Retina (tissue), 1 donor: ENCODE measurements around the gene TCF7L1.
A peak's percentile ranks its signal among the peaks of the same experiment; 100 is the strongest.
"Not testable (repeated sequence)": the region's sequence is repeated elsewhere in the genome, so short reads cannot be mapped to it uniquely, and the experiment has no call there.

Experiments used
- DNase-seq: peaks from one replicate; pipeline ENCODE4 v3.0.0-alpha.2; 2016

Gene TCF7L1

DNA sequence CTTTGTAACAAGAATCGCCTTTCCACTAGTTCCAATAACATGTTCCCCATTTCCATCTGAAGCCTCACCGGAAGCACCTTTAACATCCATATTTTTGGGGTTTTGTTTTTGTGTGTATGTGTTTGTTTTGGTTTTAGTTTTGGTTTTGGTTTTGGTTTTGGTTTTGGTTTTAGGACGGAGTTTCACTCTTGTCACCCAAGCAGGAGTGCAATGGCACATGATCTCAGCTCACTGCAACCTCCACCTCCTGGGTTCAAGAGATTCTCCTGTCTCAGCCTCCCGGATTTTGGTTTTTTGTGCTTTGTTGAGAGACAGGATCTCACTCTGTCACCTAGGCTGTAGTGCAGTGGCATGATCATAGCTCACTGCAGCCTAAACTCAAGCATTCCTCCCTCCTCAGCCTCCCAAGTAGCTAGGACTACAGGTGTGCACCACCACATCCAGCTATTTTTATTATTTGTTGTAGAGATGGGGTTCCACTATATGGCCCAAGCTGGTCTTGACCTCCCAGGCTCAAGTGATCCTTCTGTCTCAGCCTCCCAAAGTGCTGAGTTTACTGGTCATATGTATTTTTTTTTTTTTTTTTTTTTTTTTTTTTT is 158.3 kb downstream of the TCF7L1 start:
- no peak for DNase-seq

DNA sequence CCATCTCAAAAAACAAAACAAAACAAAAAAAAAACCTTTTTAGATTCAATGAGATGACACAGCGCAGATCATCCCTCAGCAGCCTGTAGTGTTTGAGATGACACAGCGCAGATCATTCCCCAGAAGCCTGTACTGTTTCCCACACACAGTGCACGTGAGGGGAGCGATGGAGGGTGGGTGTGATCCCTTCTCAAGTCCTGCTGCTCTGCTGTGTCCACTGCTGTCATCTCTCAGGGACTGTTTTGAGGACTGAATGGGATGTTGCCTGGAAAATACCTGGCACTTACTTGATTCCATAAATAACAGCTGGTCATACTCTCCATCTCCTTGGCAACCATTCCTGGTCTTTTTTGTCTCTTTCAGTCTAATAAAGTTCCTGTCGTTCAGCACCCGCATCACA is 168.9 kb downstream of the TCF7L1 start:
- DNase-seq, result no peak

DNA sequence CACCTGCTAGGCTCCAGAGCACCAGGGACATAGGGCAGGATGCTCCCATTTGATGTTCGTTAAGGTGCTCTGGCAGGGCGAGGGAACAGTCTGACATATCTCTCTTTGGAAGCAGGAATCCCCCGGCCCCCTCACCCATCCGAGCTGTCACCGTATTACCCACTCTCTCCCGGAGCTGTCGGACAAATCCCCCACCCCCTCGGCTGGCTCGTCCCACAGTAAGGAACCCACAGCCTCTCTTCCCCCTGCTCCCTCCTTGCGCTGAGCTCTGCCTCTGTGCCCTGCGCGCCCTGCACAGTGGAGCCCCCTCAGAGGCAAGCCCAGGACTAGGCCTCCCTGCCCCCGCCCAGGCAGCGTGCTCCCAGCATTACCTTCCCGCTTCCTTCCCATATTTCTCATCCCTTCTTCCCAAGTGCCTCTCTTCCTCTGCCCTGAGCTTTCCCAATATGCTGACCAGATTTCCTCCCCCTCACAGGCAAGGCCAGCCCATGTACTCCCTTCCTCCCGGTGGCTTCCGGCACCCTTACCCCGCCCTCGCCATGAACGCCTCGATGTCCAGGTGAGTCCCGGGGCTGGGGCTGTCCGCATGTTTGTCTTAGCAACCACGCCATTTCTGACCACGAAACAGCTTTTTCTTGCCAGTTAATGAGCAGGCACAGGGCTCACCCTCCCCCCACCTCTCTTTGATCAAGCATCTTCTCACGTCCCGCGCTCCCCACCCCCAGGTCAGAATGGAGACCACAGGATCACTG is 170.8 kb downstream of the TCF7L1 start:
- DNase-seq, result no peak

DNA sequence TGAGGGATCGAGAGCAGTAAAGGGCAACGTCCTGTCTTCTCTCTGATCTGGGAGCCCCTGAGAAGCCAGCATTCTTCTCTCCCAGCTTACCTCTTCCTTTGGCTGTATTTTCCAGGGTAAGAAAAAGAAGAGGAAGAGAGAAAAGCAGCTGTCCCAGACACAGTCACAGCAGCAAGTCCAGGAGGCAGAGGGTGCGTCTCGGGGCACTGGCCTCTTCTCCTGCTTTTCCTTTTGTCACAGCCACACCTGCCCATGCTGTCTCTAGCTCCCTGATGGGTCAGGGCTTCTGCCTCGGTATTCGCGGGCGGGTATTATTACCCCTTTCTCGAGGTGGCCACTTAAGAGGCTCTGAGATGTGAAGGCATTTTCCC is 174.3 kb downstream of the TCF7L1 start:
- no peak for DNase-seq

DNA sequence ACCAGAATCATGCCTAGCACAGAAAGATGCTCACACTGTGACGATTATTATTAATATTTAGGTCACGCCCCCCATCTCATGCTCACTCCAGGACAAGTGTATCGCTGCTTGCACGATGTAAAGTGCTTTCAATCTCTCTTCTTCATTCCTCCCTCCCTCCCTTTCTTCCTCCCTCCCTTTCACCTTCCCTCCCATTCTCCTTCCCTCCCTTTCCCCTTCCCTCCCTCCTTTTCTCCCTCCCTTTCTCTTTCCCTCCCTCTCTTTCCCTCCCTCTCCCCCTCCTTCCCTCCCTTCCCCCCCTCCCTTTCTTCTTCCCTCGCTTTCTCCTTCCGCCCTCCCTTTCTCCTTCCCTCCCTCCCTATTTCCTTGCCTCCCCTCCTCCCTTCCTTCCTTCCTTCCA is 175.0 kb downstream of the TCF7L1 start:
- no peak for DNase-seq

DNA sequence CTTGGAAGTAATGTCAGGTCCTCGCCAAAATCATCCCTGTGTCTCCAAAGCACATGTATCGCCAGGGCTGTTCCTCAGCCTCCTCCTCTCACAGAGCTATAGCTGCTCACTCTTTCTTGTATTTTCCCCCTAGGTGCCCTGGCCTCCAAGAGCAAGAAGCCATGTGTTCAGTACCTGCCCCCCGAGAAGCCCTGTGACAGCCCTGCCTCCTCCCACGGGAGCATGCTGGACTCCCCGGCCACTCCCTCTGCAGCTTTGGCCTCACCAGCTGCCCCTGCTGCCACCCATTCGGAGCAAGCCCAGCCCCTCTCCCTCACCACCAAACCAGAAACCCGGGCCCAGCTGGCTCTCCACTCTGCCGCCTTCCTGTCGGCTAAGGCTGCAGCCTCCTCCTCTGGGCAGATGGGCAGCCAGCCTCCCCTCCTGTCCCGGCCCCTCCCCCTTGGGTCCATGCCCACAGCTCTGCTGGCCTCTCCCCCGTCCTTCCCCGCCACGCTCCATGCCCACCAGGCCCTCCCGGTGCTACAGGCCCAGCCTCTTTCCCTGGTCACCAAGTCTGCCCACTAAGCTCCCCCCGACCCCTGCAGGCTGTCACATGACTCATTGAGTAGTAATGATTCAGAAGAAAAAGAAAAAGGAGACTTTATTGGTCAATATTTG is 175.8 kb downstream of the TCF7L1 start:
- DNase-seq, result peak; percentile 60

DNA sequence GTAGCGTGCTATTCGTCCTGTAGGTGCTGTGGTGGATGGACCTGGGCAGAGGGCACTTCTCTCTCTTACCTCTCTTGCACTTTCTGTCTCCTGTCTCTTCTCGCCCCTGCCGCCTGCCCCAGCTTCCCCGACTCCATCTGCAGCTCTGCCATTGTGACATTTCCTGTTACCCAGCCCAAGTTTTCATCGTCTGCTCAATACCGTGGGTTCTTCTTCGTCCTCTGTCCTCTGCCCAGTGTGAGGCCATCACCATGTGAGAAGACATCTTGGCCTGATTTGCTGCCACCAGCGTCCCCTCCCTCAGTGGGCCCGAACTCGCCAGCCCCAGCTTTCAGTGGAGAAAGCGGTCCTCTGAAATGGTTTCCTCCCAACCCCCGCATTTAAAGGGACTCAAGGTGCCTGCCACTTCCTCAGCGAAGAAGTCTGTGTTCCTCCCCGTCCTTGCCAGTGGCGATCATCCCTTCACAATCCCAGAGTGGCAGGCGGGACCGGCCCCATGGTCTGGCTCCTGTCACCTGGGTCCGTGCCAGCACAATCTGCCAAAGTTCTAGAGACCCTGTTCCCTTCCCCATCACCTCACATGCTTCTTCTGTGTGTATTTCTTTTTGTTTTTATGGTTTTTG is 176.6 kb downstream of the TCF7L1 start:
- no peak for DNase-seq

DNA sequence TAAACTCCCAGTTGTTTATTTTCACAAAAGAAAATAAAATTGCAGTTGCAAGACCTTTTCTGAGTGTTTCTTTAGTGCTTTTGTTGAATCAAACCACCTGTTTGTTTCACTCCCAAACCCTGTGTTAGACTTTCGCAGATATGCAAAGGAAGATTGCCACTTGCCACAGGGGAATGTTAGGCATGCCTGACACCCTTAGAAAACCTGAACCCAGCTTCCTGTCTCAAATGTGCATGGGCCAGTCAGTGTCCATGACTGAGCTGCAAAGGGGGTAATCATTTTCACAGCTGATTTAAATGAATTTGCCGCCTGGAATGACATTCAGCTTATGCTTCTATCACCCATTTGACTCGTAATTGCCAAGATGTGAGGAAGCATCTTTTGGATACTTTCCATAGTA is 177.1 kb downstream of the TCF7L1 start:
- no peak for DNase-seq

DNA sequence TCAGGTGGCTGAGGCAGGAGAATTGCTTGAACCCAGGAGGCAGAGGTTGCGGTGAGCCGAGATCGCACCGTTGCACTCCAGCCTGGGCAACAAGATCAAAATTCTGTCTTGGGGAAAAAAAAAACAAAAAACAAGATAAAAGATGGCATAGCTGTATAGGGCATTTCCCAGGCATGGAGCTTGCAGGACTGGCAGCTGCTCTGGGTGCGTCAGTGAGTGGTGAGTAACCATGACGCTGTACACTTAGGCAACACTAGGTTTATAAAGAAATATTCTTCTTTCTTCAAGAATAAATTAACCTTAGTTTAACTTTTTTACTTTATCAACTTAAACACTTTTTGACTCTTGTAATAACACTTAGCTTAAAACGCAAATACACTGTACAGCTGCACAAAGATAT is 179.2 kb downstream of the TCF7L1 start:
- no peak for DNase-seq

DNA sequence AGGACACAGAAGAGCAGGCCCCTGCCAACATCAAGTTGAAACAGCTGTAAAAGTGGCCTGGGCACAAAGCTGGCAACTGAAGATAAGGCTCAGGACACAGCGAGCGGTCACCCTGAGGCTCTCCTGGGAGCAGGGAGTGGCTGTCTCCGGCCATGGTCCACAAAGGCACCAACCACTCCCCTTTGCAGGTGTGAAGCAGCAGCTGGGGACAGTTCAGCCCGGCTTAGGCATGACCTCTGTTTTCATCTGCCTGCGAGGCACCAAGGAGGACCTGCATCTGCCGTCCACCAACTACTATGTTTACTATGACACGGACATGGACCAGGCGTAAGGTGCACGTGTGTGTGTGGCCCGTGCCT is 181.7 kb downstream of the TCF7L1 start:
- DNase-seq, result no peak

DNA sequence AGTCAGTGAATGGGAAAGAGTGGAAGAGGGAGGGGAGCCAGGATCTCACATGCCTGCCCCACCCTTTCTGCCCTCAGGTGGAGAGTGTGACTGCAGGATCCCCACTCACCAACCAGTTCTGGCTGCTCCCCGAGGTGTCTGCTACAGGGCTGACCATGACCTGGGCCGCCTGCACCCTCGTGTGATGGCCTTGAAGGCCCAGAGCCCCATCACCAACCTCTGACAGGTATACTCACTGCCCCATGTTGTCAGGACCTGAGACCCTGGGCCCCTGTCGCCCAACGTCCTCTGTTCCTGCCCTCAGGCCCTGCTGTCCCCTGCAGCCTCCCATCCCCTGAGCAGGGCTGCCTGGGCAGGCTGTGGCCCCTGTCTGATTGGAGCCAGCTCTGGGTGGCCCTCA is 182.7 kb downstream of the TCF7L1 start:
- DNase-seq, result not testable (repeated sequence)

DNA sequence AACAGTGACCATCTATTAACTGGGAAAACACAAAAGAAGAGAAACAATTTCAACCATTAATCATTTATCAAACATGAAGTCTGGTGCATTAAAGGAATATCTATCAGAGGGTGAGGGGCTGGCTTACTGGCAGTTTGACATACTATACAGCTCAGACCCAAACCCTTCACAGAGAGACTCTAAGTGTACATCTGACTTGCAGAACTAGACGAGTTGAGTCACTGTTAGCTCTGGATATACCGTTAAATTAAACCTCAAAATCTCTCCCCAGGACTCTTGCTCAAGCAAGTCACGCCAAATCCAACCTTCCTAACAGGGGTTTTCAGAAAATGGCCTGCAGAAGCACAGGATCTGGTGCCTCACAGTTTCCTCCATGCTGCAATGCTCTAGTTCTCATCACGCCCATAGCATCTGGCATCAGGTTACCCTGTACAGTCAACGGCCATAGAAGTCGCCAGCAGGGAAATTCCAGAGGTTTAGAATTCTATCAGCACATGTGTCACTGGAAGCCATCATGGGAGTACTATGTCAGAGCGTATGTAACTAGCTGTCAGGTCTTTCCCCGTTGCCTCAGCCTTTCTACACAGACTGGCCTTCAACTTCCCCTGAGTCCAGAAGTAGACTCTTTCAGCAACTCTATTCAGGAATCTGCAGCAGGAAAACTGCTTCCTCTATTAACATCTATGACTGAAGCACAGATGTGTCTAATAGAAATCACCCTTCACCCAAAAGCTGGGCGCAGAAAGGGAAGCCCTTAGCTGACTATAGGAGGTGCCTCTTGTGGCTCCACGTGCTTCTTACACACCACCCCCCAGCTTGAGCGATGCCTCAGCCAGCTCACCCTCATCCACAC is 185.3 kb downstream of the TCF7L1 start:
- no peak for DNase-seq

DNA sequence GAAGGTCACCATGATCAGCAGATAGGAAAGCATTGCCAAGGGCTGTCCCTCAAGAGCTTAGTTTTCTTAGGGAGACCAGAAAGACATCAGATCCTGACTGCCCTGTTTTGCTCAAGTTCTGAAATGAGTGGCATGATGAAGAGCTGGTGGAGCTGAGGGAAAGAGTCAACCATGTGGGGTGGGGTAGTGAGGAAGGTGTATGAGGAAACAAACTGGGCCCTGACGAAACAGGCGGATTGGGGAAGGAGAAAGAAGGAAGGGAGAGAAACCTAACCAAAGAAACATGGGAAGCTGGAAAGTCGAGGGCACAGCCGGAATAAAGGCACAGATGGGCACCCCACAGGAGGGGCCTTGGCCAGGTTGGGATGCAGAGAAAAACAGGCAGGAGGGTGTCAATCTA is 186.6 kb downstream of the TCF7L1 start:
- DNase-seq, result no peak

DNA sequence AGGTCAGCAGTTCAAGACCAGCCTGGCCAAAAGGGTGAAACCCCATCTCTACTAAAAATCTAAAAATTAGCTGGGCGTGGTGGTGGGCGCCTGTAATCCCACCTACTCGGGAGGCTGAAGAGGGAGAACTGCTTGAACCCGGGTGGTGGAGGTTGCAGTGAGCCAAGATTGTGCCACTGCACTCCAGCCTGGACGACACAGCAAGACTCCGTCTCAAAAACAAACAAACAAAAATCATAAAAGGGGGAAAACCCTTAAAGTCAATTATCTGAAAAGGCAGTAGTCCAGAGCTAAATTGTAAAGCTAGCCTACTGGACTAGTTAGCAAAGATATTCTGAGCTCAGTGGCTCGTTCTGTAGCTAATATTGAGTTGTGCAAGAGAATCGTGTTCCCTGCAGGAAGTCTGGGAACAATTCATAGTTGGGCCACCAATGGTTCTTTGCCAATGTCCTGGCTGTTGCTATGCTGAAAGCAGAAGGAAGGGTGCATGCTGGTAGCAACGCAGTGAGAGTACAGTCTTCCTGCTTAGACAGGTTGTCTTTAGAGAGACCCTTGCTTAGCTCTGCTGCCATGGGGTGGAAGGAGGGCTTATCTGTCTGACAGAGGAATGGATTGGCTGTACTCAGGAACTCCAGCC is 190.3 kb downstream of the TCF7L1 start:
- DNase-seq, result no peak

DNA sequence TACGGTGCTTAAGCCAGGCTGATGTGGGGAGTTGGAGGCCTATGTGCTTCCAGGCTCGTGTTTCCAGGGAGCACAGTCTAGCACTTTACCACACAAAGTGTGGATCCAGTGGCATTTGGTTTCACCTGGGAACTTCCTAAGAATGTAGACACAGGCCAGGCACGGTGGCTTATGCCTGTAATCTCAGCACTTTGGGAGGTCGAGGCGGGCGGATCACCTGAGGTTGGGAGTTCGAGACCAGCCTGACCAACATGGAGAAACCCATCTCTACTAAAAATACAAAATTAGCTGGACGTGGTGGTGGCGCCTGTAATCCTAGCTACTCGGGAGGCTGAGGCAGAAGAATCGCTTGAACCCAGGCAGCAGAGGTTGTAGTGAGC is 190.8 kb downstream of the TCF7L1 start:
- not testable (repeated sequence) for DNase-seq

DNA sequence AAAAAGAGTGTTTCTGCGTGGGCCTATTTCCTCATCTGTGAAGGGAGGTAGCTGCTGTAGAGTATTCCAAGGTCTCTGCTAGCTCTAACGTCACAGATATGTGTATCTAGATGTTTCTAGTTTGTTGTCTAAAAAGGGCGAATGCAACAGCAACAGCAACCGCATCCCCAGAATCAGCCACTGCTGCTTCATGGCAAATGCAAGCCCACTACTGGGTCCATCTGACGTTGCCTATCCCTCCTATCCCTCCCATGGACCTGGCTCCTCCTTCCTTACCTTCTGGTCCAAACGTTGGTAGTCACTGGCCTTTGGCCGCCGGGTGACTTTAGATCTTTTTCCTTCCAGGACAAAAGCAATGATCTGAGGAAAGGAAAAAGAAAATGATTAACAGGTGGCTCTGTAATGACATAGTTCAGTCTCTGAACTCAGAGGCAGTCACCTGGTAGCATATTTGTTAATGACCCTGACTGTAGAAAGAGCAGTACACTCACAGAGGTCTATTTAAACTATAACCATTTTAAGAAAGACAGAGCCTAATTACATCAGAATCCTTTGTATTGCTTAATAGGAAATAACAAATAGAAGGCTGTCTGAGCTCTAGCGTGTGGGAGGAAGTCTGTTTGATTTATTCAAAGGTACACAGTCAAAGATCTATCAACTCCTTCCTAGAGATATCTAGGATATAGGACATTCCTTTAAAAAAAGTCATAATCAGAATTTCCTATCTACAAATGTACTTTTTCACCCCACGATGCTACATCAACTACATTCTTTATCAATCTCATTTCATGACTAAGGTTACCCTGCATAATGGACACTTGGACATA is 191.7 kb downstream of the TCF7L1 start:
- DNase-seq, result no peak

DNA sequence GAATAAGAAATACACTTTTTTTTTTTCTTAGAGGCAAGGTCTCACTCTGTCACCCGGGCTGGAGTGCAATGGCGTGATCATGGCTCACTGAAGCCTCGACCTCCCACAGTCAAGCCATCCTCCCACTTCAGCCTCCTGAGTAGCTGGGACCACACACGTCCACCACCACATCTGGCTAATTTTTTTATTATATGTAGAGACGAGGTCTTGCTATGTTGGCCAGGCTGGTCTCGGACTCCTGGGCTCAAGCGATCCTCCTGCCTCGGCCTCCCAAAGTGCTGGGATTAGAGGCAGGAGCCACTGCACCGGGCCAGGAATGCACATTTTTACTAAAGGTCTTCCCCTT is 192.2 kb downstream of the TCF7L1 start:
- DNase-seq, result no peak

DNA sequence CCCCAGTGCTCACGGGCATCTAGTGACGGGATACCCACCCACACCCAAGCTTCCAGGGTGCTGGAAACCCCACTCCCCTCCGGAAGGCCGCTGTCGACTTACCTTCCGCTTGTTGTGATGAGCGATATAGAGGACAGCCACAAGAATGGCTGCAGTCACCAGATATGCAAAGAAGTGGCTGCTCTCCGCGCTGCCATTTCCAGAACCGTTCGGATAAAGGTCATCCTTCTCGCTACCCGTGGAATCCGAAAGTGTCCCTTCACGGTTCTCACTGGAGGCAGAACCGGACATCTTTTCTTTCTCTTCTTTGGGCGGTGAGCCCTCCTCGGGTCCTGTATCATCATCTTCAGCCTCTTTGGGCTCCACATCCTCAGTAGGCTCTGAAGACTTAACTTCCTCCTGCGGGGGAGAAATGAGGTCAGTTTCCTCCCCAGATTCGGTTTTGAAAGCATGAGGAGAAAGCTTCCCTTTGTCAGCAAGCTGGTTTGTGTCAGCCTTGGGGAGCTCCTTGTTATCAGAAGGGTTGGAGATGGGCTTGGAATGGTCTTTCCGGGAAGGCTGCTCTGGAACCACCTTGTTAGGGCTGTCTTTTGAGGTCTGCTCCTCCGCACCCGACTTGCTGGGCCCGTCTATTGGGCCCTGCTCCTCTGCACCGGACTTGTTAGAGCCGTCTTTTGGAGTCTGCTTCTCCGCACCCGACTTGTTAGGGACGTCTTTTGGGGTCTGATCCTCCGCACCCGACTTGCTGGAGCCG is 193.4 kb downstream of the TCF7L1 start:
- DNase-seq, result no peak

DNA sequence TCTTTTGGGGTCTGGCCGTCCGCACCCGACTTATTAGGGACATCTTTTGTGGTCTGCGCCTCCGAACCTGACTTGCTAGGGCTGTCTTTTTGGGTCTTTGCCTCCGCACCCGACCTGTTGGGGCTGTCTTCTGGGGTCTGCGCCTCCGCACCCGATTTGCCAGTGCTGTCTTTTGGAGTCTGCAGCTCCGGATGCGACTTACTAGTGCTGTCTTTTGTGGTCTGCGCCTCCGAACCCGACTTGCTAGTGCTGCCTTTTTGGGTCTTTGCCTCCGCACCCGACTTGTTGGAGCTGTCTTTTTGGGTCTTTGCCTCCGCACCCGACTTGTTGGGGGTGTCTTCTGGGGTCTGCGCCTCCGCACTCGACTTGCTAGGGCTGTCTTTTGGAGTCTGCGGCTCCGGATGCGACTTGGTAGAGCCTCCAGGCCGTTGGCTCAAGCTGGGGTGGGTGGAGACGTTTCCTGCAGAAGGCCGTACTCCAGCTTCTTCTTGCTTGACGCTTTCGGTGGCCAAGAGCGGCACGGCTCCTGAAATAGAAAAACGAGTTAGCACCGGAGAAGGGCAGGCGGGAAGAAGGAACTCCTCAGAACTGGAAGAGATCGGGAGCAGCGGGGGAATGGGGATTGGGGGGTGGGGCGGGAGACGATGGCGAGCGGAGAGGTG is 194.1 kb downstream of the TCF7L1 start:
- DNase-seq, result peak; percentile 64

DNA sequence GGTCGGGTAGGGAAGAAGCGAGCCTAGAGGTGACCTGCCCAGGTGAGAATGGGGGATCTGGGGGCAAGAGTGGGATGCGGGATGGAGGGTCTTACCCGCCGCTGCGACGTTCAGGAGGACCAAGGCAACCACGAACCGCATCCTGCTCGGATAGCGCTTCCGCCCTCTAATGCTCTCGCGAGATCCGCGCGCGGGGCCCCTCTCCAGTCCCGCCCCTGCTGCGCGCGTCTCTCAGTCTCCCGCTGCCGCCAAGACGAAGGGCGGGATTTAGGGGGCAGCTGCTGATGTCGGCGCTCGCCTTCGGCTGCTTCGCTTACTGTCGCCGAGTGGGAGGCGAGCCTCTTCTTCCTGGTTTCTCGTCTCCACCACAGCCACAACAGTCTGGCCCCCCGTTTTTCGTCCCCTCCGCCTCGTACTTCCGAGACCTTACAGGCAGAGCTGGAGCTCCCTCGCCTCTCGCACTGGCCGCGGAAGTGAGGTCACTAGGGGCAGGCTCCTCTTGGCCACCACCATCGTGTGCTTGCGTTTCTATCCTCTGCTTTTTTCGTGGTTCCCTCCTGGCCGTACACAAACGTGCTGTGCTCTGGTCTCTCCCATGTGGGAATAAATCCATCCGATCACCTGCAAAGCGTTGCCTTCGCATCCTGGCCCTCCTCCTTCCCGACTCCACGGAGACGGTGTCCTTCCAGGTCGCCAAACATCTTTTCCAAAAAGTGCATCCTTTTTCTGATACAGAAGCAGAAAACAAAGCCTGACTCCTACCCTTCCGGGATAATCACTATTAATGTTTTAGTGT is 194.8 kb downstream of the TCF7L1 start, which contains the start of gene TGOLN2:
Gene TGOLN2, minus strand, starts transcription at position 168 of the 796 bp plus-strand sequence. Its CDS starts 27 bp downstream, at position 141.
- DNase-seq, result peak; percentile 98
